Activated T-cell treated with anti-CD3 and anti-CD28 coated beads, Interleukin-2, amount 50 U/mL, for 48 hours (primary cell): ENCODE data around the gene PREX1.

ENCODE experiments used
- DNase-seq, 2 experiments: peaks; one replicate each; pipeline ENCODE4 v3.0.0-alpha.2; 2020

PREX1 gene

DNA sequence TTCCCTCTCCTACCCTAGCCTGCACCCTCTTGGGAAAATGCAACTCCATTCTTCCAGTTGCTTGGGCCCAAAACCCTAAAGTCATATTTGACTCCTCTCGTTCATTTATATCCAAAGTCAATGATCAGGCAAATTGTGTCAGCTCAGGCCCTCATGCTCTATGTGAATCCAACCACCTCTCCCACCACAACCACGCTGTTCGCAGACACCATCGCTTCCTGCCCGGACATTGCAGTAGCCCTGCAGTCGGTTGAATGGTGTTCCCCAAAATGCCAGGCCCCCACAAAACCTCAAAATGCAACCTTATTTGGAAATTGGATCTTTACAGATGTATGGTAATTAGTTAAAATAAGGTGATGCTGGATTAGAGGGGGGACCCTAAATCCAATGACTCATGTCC lies 98.3 kb downstream of the PREX1 start:
- no peak for DNase-seq

- no peak for DNase-seq
Observed at GRCh38 chr20:48728042-48728825, 99.6 kb downstream of the PREX1 start.

- DNase-seq: no peak
Observed at GRCh38 chr20:48727226-48727625, 100.6 kb downstream of the PREX1 start.

DNA sequence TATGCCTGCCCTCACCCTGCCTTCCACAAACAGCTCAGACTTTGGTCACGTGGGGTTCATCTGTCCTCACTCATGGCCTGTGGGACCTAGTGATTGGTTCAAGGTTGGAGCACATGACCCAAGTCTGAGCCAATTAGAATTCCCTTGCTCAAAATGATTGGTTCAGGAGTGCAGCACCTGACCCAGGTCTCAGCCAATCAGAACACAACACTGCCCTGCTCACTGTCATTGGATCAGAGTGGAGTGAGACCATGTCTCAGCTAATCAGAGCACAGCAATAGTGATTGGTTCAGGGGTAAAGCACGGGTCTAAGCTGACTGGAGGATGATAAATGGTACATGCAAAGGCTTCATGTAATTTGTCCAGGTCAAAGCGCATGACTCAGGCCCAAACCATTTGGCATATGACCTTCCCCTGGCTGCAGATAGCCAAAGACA lies 102.2 kb downstream of the PREX1 start:
- no peak for DNase-seq

- no peak for DNase-seq
Observed at GRCh38 chr20:48724891-48725554, 102.8 kb downstream of the PREX1 start.

DNA sequence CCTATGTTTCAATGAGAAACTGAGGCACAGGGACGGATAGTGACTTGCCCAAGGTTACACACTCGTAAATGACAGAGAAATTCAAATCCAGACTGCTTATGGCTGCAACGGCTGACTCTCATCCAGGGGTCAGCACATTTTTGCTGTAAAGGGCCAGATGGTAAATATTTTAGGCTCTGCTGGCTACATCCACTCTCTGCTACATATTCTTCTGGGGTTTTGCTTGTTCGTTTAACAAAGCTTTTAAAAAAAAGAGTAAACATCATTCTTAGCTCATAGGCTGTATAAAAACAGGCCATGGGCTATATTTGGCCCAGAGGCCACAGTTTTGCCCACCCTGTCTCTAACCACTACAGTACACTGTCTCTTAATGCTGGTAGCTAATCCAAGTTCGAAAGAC lies 103.4 kb downstream of the PREX1 start:
- DNase-seq: no peak

DNA sequence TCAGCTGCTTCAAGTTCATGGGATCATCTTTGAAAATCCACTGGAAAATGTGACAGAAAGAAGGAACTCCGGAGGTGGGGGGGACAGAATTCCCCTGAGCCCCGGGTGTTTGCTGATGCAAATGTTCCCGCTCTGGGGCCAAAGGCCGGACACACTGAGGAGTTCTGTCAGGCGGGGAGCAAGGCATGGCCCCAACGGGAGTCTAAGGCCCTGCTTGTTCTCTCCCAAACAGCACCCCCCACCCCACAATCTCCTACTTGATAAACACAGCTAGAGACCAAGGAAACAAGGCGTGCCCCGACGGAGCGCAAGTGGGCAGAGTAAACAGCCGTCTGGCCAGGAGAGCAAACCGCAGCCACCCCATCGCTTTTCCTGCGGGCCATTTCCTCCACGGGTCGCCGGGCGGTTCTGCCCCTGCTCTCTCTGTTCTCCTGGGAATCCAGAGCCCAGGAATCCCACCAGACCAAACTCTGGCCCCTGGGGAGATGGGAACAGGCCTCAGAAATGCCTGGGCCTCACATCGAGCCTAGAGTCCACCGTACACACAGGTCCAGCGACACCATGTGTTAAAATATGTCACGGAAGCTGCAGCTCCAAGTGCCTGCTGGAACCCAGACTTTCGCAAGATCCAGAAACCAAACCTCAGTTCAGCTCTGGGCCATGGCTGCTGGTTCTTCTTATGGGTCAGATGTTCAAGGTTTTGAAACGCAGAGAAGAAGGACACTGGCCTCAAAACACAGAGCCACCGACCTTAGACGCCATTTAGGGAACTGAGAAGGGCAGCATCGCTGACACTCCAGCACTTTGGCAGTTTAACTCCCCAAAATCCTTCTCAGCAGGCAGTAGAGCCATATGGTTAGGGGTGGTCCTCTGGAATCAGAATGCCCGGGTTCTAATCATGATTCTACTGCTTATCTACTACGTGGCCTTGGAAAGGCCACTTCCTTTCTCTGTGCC lies 104.2 kb downstream of the PREX1 start:
- DNase-seq: no peak

DNA sequence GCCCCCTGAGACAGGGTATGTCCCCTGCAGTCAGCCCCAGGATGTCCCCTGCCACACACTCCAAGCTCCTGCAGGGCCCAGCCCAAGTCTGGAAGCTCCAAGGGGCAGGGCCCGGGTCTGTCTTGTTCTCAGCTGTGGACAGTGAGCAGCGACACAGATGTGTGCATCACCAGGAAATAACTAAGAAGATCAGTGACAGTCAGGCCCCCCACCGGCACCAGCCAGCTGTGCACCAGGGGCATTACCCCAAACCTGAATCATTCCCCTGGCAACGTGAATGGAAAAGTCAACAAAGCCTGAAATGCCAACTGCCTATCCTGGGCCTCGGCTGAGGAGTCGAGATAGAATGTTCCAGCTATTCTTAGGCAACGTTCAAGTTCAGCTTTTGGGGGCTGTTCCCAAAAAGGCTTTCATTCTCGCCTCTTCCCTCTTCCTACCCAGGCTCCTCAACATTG lies 105.0 kb downstream of the PREX1 start:
- DNase-seq: peak in 1 of 2 experiments; percentile 38

GRCh38 chr20:48722002-48722731 lies 105.6 kb downstream of the PREX1 start:
- DNase-seq: no peak

- no peak for DNase-seq
Observed at GRCh38 chr20:48721324-48722001, 106.3 kb downstream of the PREX1 start.

DNA sequence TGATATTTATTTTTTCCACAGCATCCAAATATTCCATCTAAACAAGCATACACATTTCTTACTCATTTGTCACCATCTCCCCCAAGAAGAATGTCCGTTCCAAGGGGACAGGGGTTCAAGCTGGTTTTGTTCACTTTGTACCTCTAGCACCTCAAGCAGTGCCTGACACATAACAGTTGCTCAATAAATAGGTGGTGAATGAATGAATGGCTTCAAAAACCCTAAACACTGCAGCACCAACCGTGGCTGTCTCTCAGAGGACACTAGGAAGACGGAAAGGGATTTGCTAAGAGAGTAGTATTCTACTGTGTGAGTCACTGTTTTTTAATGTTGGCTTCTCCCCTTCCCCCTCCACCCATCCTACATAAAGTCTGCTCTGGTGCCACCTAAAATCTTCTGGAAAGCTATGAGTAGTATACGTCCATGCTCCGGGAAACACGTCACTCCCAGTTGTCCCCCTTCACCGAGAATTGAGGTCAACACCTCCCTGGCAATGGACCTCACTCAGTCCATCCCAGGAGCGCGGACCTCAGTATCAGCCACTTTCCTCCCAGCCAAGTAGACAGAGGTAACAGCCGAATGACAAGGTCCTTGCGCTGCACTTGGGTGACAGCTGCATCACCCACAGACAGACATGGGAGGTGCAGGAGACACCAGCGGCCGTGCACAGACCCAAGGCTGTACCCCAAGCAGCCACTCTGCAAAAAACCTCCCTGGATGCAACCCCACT lies 107.4 kb downstream of the PREX1 start:
- DNase-seq: no peak

DNA sequence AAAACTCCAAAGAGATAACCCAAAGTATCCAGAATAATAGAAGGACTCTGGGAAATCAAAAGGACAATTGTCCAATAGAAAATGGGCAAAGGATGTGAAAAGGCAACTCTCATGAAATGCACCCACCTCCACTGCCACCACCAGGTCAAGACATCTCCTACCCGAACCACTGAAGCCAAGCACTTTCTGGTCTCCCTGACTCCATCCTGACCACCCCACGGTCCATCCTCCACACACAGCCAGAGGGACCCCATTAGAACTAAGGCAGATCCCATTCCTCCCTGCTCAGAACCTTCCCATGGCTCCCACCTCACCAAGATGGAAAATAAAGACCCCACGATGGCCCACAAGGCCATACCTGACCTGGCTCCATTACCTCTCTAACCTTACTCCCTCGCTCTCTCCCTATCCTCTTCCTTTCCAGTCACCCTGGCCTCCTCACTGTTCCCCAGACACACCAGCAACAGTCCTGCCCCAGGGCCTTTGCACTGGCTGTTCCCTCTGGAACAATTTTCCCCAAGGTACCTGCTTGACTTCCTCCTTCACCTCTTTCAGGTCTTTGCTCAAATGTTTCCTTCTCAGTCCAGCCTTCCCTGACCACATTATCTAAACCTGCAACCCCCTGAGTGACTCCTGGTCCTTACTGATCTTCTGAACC lies 108.1 kb downstream of the PREX1 start:
- no peak for DNase-seq

- peak; percentile 62 to 67 for DNase-seq
Observed at GRCh38 chr20:48718786-48719578, 108.8 kb downstream of the PREX1 start.

DNA sequence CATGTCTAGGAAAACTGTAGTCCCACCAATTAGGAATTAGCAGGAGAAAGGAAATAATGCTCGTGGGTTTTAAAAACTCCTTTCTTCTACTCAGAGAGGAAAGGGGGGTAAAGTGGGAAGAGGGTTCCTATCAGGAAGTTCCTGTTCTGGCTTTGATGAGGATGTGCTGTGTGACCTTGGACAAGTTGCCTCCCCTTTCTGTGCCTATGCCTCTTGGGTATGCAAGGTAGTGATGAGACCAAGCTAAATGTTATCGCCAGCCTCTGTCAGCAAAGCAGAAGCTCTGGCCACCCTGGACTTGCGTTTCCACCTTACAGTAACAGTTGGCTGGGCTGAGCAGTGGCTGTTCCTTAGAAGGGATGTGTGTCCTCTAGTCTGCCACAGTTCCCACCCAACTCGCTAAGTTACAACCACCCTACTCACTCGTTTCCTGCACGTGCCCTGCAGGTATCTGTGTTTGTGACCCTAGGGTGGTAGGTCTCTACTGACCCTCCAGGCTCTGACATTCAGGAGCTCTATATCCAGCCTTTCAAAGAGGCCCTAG lies 110.0 kb downstream of the PREX1 start:
- DNase-seq: no peak

GRCh38 chr20:48717095-48717672 lies 110.6 kb downstream of the PREX1 start:
- peak in 1 of 2 experiments; percentile 33 for DNase-seq

- DNase-seq: no peak
Observed at GRCh38 chr20:48716541-48716940, 111.3 kb downstream of the PREX1 start.

DNA sequence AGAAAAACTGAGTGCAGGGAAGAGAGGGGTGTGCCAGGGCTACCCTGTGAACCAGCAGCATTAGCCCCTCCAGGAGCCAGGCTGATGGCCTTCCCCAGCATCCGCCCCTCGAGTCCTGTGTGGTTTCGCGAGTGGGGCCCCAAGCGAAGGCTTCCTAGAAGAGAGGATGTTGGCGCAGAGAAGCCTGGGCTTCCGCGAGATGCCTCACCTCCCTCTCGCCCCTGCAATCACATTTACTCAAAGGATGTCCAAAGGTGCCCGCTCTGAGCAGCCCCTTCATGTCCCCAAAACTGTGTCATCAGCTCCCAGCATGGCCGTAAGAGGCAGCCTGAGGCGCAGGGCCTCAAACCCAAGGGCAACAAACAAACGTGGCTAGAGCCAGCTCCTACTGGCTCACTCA lies 111.7 kb downstream of the PREX1 start:
- peak; percentile 78 to 79 for DNase-seq

DNA sequence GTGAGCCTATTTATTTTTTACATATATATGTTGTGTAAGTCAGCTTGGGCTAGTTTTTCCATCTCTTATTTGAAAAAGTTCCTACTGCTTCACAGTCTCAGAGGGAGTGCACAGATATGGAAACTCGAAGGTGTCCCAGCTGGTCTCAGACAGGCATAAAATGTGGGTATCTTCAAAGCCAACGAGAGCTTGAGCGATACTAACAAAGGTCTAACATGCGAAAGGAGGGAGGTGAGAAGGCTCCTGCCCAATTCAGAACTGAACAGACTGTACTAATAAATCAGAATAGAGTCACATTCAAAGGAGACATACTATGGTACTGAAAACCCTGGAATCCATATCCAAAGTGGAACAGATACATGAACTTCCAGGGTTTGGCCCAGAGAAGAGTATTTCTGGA lies 113.0 kb downstream of the PREX1 start:
- no peak for DNase-seq
